HUES48 (cell line): ENCODE data around the gene OR52B6.
"Not testable (repeated sequence)": the region's sequence is repeated elsewhere in the genome, so short reads cannot be mapped to it uniquely, and the experiment has no call there.

Experiments used
- H3K27ac ChIP-seq: one replicate; pipeline ENCODE4 v1.7.0; 2013; ENCODE audit warnings: low read depth, low read length, inconsistent platforms
- H3K27me3 ChIP-seq: 2 replicates; pipeline ENCODE4 v1.6.1; 2013; ENCODE audit warnings: mild to moderate bottlenecking, low read length; ENCODE audit not compliant: control insufficient read depth, insufficient read depth
- H3K36me3 ChIP-seq: 2 replicates; pipeline ENCODE4 v1.6.1; 2013; ENCODE audit warnings: low read length; ENCODE audit not compliant: control insufficient read depth, insufficient read depth
- H3K4me1 ChIP-seq: 2 replicates; pipeline ENCODE4 v1.6.1; 2013; ENCODE audit warnings: mild to moderate bottlenecking, low read length; ENCODE audit not compliant: control insufficient read depth, insufficient read depth
- H3K4me3 ChIP-seq: 2 replicates; pipeline ENCODE4 v1.5.1; 2013; ENCODE audit warnings: mild to moderate bottlenecking, low read depth, low read length
- H3K9ac ChIP-seq: 2 replicates; pipeline ENCODE4 v1.6.1; 2013; ENCODE audit warnings: mild to moderate bottlenecking, low read depth, low read length, moderate library complexity
- H3K9me3 ChIP-seq: 2 replicates; pipeline ENCODE4 v1.6.1; 2013; ENCODE audit warnings: low read length; ENCODE audit not compliant: control insufficient read depth, insufficient read depth

Gene OR52B6

DNA sequence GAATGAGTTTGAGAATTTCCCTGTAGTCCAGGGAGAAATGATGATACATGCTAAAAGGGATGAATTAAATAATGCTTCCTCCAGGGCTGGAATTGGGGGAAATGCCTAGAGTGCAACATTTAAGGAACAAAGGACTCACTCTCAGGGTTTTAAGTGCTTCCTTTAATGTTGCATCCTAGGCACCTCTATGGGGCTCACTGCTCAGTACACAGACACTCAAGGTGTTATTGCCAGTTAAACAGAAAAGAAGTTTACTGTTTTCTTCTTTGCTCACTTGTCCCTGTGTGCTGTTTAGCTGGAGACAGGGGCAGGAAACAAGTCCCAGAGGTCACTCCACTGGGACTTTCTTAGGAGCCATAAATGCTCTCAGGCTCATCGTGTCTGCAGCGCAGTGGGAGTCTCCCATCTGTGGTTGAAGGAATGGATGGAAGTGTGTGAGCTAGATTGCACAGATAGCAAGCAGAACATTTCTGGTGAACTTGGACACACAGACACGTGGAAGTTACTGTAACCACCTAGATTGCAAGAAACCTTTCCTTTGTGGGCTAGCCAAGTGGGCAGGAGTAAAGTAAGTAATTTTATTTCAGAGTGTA is 24.0 kb upstream of the OR52B6 start:
- Histone ChIP-seq H3K4me1 (peaks cover 3% of the 10 kb centered on the region; the same call in 1 of the 2 replicates), H3K27ac (no peak overlapping the region), H3K36me3 (no peaks in the 10 kb centered on the region), H3K27me3 (no peaks in the 10 kb centered on the region), H3K4me3 (no peak overlapping the region), H3K9me3 (no peaks in the 10 kb centered on the region), H3K9ac (no peak overlapping the region)

DNA sequence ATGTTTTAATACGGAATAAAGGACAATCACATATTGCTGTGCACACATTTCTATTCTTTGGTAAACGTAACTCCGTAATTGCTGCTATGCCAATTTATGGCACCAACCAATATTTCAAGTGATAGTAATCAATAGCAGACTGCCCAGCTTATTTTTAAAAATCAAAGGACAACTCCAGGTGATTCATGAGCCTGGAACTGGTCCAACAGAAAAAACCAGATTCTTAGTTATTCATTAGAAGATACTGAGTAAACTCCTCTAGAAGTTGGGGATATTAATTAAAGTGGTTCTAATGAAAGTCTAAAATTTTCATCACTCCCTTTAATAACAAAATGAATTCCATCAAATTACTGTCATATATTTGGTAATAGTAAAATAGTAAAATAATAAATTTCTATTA is 22.9 kb upstream of the OR52B6 start:
- no peak overlapping the region for H3K9ac ChIP-seq
- H3K4me1 ChIP-seq: peaks cover 3% of the 10 kb centered on the region; the same call in 1 of the 2 replicates
- H3K4me3 ChIP-seq: no peak overlapping the region
- H3K36me3 ChIP-seq: no peaks in the 10 kb centered on the region
- H3K9me3 ChIP-seq: no peaks in the 10 kb centered on the region
- H3K27me3 ChIP-seq: no peaks in the 10 kb centered on the region
- H3K27ac ChIP-seq: no peak overlapping the region

DNA sequence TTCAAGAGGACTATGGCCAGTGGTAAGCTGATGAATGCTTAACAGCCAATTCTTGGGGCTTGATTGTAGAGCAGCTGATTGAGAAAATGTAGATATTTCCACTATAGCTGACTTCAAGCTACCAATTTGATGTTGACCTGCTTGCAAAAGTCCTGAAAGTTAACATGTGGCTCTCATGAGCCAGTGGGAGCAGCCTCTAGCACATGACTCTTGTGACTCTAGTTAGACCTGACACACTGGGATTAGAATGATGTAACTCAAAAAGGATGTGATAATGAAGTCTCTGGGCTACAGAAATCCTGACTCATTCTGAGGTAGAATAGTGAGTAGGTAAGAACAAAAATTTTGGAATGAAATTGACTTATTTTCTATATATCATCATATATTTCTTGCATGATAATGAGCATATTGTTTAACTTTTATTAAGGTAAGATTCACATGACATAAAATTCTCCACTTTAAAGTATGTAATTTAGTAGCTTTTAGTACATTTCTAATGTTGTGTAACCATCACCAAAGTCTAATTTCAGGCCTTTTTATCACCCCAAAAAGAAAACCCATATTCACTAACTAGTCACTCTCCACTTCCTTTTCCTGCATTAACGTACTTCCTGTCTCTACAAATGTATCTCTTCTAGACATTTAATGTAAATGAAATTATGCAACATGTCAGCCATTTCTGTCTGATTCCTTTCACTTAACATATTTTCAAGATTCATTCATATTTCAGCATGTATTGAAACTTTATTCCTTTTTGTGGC is 16.2 kb upstream of the OR52B6 start:
- Histone ChIP-seq H3K9me3 (no peaks in the 10 kb centered on the region), H3K4me1 (no peaks in the 10 kb centered on the region), H3K27ac (no peak overlapping the region), H3K36me3 (no peaks in the 10 kb centered on the region), H3K27me3 (no peaks in the 10 kb centered on the region), H3K9ac (no peak overlapping the region), H3K4me3 (no peak overlapping the region)

DNA sequence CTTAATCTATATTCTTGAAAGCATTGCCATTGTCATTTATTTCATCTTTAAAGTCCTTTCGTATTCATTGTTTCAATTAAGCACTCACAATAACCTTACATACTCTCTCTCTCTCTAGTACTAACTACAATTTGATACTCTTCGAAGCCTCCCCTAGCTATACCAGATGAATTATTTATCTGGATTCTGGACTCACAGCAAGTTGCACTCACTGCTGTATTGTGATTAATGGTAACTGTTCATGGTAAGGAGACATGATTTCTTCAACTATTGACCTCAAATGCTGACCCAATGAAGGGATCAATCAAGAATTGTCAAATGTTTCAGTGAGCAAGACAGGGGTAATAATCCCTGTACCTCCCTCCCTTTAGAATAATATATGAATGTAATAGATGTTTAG is 6.0 kb upstream of the OR52B6 start:
- Histone ChIP-seq H3K9me3 (no peaks in the 10 kb centered on the region), H3K9ac (no peak overlapping the region), H3K4me1 (no peaks in the 10 kb centered on the region), H3K36me3 (no peaks in the 10 kb centered on the region), H3K27me3 (no peaks in the 10 kb centered on the region), H3K27ac (no peak overlapping the region), H3K4me3 (no peak overlapping the region)

DNA sequence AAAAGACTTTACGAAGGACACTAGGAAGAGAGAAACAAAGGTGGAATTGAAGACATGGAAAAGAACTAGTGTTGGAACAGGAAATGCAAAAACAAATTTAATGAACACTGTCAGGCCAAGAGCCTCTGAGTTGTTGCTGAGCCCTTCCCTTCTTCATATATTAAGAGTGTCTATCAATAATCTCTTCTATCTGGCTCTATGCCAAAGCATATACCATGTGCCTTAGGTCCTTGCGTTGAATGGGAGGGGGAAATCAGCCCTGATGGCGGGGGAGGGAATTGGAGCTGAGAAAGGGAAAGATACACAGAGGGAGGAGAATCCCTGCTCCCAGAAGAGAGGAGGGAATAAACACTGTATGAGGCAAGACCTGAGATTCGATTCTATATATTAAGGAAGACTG is 5.5 kb upstream of the OR52B6 start:
- H3K36me3 ChIP-seq: no peaks in the 10 kb centered on the region
- no peak overlapping the region for H3K4me3 ChIP-seq
- H3K9me3 ChIP-seq: no peaks in the 10 kb centered on the region
- H3K27me3 ChIP-seq: no peaks in the 10 kb centered on the region
- H3K4me1 ChIP-seq: no peaks in the 10 kb centered on the region
- no peak overlapping the region for H3K9ac ChIP-seq
- no peak overlapping the region for H3K27ac ChIP-seq

DNA sequence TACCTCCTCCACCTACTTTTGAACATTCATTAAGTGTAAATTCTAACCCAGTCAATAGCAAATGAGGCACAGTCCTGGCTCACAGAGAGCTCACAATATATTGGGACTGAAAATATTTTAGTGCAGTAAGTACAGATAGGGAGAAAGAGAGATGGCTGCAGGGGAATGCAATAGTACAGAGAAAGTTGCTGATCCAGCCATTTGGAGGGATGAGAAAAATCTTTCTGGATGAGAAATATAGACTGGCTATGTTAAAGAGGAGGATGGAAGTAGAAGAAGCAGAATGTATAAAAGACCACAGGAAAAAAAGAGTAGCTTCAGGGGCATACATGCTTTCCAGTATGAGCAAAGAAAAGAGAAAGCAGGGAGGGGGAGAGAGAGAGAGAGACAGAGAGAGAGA is 3.6 kb upstream of the OR52B6 start:
- H3K4me1 ChIP-seq: no peaks in the 10 kb centered on the region
- no peaks in the 10 kb centered on the region for H3K36me3 ChIP-seq
- no peak overlapping the region for H3K4me3 ChIP-seq
- H3K9ac ChIP-seq: no peak overlapping the region
- no peak overlapping the region for H3K27ac ChIP-seq
- H3K9me3 ChIP-seq: no peaks in the 10 kb centered on the region
- no peaks in the 10 kb centered on the region for H3K27me3 ChIP-seq

DNA sequence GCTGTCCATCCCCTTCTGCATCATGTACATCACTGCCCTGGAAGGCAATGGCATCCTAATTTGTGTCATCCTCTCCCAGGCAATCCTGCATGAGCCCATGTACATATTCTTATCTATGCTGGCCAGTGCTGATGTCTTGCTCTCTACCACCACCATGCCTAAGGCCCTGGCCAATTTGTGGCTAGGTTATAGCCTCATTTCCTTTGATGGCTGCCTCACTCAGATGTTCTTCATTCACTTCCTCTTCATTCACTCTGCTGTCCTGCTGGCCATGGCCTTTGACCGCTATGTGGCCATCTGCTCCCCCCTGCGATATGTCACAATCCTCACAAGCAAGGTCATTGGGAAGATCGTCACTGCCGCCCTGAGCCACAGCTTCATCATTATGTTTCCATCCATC is 337 bp downstream of the OR52B6 start:
- Histone ChIP-seq H3K9me3 (no peaks in the 10 kb centered on the region), H3K9ac (no peak overlapping the region), H3K27ac (no peak overlapping the region), H3K27me3 (no peaks in the 10 kb centered on the region), H3K4me3 (no peak overlapping the region), H3K36me3 (no peaks in the 10 kb centered on the region), H3K4me1 (no peaks in the 10 kb centered on the region)

DNA sequence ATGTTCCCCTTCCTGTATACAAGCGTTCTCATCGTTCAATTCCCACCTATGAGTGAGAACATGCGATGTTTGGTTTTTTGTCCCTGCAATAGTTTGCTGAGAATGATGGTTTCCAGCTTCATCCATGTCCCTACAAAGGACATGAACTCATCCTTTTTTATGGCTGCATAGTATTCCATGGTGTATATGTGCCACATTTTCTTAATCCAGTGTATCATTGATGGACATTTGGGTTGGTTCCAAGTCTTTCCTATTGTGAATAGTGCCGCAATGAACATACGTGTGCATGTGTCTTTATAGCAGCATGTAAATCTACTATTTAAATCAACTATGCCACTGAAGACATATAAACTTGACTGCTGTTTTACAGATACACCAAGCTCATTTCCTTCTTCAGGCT is 3.8 kb downstream of the OR52B6 start:
- H3K27me3 ChIP-seq, H3K9ac ChIP-seq, H3K27ac ChIP-seq, H3K4me3 ChIP-seq, H3K36me3 ChIP-seq, H3K9me3 ChIP-seq, H3K4me1 ChIP-seq: not testable (repeated sequence)

DNA sequence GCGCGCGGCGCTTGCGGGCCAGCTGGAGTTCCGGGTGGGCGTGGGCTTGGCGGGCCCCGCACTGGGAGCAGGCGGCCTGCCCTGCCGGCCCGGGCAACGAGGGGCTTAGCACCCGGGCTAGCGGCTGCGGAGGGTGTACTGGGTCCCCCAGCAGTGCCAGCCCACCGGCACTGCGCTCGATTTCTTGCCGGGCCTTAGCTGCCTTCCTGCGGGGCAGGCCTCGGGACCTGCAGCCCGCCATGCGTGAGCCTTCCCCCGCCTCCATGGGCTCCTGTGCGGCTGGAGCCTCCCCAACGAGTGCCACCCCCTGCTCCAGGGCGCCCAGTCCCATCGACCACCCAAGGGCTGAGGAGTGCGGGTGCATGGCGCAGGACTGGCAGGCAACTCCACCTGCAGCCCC is 9.2 kb downstream of the OR52B6 start:
- not testable (repeated sequence) for H3K4me1 ChIP-seq, H3K27me3 ChIP-seq, H3K27ac ChIP-seq, H3K4me3 ChIP-seq, H3K36me3 ChIP-seq, H3K9ac ChIP-seq, H3K9me3 ChIP-seq

DNA sequence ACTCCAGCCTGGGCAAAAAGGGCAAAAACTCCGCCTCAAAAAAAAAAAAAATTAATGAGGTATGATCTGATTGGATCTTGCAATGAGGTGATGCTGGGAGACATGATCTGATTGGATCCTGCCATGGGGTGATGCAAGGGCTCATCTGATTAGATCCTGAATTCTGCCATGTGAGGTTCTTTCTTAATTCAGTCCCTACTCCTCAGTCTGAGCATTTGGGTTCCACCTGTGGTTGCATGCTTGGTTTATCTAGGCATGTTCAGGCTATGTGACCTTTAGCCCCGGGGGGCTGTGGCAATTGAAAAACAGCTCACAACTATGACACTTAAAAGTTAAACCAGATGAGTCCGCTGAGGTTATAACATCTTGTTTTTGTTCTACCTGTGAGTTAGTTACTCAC is 10.9 kb downstream of the OR52B6 start:
- Histone ChIP-seq H3K36me3 (no peaks in the 10 kb centered on the region), H3K9ac (no peak overlapping the region), H3K27me3 (no peaks in the 10 kb centered on the region), H3K4me3 (no peak overlapping the region), H3K9me3 (no peaks in the 10 kb centered on the region), H3K27ac (no peak overlapping the region), H3K4me1 (no peaks in the 10 kb centered on the region)

DNA sequence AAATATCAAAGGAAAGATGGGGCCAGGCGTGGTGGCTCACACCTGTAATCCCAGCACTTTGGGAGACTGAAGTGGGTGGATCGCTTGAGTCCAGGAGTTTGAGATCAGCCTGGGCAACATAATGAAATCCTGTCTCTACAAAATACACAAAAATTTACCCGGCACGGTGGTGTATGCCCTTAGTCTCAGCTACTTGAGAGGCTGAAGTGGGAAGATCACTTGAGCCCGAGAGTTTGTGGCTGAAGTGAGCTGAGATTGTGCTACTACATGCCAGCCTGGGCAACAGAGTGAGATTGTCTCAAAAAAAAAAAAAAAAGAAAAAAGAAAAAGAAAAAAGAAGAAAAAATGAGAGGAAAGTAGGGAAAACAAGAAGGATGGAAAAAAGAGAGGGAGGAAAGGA is 11.9 kb downstream of the OR52B6 start:
- Histone ChIP-seq H3K9ac (no peak overlapping the region), H3K4me3 (no peak overlapping the region), H3K9me3 (no peaks in the 10 kb centered on the region), H3K36me3 (no peaks in the 10 kb centered on the region), H3K4me1 (peaks cover 9% of the 10 kb centered on the region), H3K27me3 (no peaks in the 10 kb centered on the region), H3K27ac (no peak overlapping the region)
